GM12878 (cell line): Measurements from ENCODE around the gene CLIC5. TPM values are rescaled to one million over a fixed set of nuclear protein-coding genes. Genes with fewer than 3 reads are reported as not detected.
A peak's percentile ranks its signal among the peaks of the same experiment; 100 is the strongest.

Source experiments
- ATAC-seq: fragments of 200-7000 bp; cut with Tn5 transposase; 3 replicates; pipeline ENCODE4 v1.9.1; 2020; ENCODE audit warnings: mild to moderate bottlenecking, moderate library complexity
- BruUV-seq: library from RNA; stranded (reverse); fragments of 400-500 nt; replicated peaks from 2 replicates; lab custom pipeline; 2021; lab: Mats Ljungman, UMichigan
- CTCF ChIA-PET: fragments of 300-600 bp; sonication (Branson Sonifier 250); formaldehyde crosslinking; extraction: SDS; loops from one replicate; lab custom pipeline; 2021; ENCODE audit warnings: inconsistent platforms; lab: Yijun Ruan, JAX
- POLR2A ChIA-PET: fragments of 350-600 bp; formaldehyde crosslinking; extraction: SDS; loops from one replicate; lab custom pipeline; 2021; ENCODE audit warnings: inconsistent platforms; lab: Charles Lee
- RAD21 ChIA-PET: fragments of 300-600 bp; sonication (Branson Sonifier 250); formaldehyde crosslinking; loops from one replicate; lab custom pipeline; 2023; ENCODE audit warnings: antibody characterized with exemption; ENCODE audit not compliant: unreplicated experiment; lab: Charles Lee
- SMC1A ChIA-PET: fragments of 300-600 bp; sonication (Branson Sonifier 250); formaldehyde crosslinking; loops from one replicate; lab custom pipeline; 2023; ENCODE audit not compliant: unreplicated experiment, uncharacterized antibody; lab: Charles Lee
- DNase-seq: peaks from one replicate; pipeline ENCODE4 v3.0.0-alpha.2; 2011; ENCODE audit warnings: low read depth, low spot score
- FAIRE-seq: peaks from 3 replicates; lab custom pipeline; 2011; peaks lifted over from hg19 to GRCh38; lab: Jason Lieb, UNC
- H2AFZ ChIP-seq: 2 replicates; pipeline ENCODE4 v1.6.0; 2011; ENCODE audit warnings: low read depth, low read length, control low read depth; ENCODE audit not compliant: control insufficient read depth
- H3K27ac ChIP-seq: 2 replicates; pipeline ENCODE4 v1.5.1; 2011; ENCODE audit warnings: control low read depth; ENCODE audit not compliant: control insufficient read depth, insufficient read depth
- H3K27me3 ChIP-seq, 2 experiments: replicated peaks in 1 of 2; 2 replicates each; pipeline versions ENCODE4 v1.6.0 to v1.6.1; 2011; ENCODE audit warnings: low read length in 1 of 2; ENCODE audit not compliant: control insufficient read depth in 2 of 2, insufficient read depth in 2 of 2
- H3K36me3 ChIP-seq, 2 experiments: 2 replicates each; pipeline ENCODE4 v1.5.1; 2011; ENCODE audit warnings: low read length in 1 of 2; ENCODE audit not compliant: control insufficient read depth in 2 of 2, insufficient read depth in 2 of 2
- H3K4me1 ChIP-seq: 2 replicates; pipeline ENCODE4 v1.6.1; 2011; ENCODE audit warnings: mild to moderate bottlenecking, low read length, moderate library complexity, mixed read lengths; ENCODE audit not compliant: control insufficient read depth, insufficient read depth
- H3K4me2 ChIP-seq: 2 replicates; pipeline ENCODE4 v1.6.0; 2011; ENCODE audit warnings: control low read depth; ENCODE audit not compliant: control insufficient read depth, insufficient read depth
- H3K4me3 ChIP-seq: fragments of 200-600 bp; sonication (generic); 2 replicates; pipeline ENCODE4 v1.5.1; 2016
- H3K79me2 ChIP-seq: 2 replicates; pipeline ENCODE4 v1.6.0; 2011; ENCODE audit warnings: low read length; ENCODE audit not compliant: control insufficient read depth, insufficient read depth
- H3K9ac ChIP-seq: 2 replicates; pipeline ENCODE4 v1.8.0; 2011; ENCODE audit warnings: low read length, control low read depth, mixed read lengths; ENCODE audit not compliant: control insufficient read depth, insufficient read depth
- H3K9me3 ChIP-seq: replicated peaks from 3 replicates; pipeline ENCODE4 v1.5.1; 2011; ENCODE audit warnings: mild to moderate bottlenecking, low read length; ENCODE audit not compliant: control insufficient read depth, insufficient read depth
- H4K20me1 ChIP-seq: 2 replicates; pipeline ENCODE4 v1.6.0; 2011; ENCODE audit not compliant: control insufficient read depth, insufficient read depth
- DPF2 ChIP-seq: fragments of 450-650 bp; IDR thresholded peaks from 2 replicates; pipeline ENCODE4 v1.6.1; 2017; ENCODE audit warnings: mild to moderate bottlenecking
- EZH2 ChIP-seq: IDR thresholded peaks from 2 replicates; pipeline ENCODE4 v1.6.1; 2012; ENCODE audit warnings: low read depth, mild to moderate bottlenecking, control low read depth, inconsistent platforms, low read length, borderline replicate concordance; ENCODE audit not compliant: control insufficient read depth
- IKZF1 ChIP-seq: fragments of 450-650 bp; conservative IDR thresholded peaks from 2 replicates; pipeline ENCODE4 v1.6.1; 2017; ENCODE audit warnings: antibody characterized with exemption, mild to moderate bottlenecking
- MEF2B ChIP-seq: fragments of 450-650 bp; IDR thresholded peaks from 2 replicates; pipeline ENCODE4 v1.6.1; 2018; ENCODE audit warnings: mild to moderate bottlenecking, moderate library complexity; ENCODE audit not compliant: partially characterized antibody, poor library complexity, severe bottlenecking
- MTA2 ChIP-seq: fragments of 450-650 bp; IDR thresholded peaks from 2 replicates; pipeline ENCODE4 v1.6.1; 2016; ENCODE audit warnings: low read depth, mild to moderate bottlenecking, moderate library complexity
- NFYB ChIP-seq: IDR thresholded peaks from 2 replicates; pipeline ENCODE4 v1.6.1; 2011; ENCODE audit warnings: low read depth, mild to moderate bottlenecking, low read length, improper control_type of control experiment, moderate library complexity; ENCODE audit not compliant: insufficient read depth
- NR2F1 ChIP-seq: fragments of 450-650 bp; conservative IDR thresholded peaks from 2 replicates; pipeline ENCODE4 v1.6.1; 2017; ENCODE audit warnings: mild to moderate bottlenecking
- PBX3 ChIP-seq: IDR thresholded peaks from 2 replicates; pipeline ENCODE4 v1.6.1; 2011; ENCODE audit warnings: mild to moderate bottlenecking, low read depth, low read length, moderate library complexity; ENCODE audit not compliant: insufficient replicate concordance
- POLR2A ChIP-seq: IDR thresholded peaks from 2 replicates; pipeline ENCODE4 v1.6.1; 2011; ENCODE audit warnings: low read depth, mild to moderate bottlenecking, low read length
- SRF ChIP-seq, 2 experiments: IDR thresholded peaks; 2 replicates each; pipeline ENCODE4 v1.6.1; 2011; ENCODE audit warnings: low read depth in 2 of 2, low read length in 2 of 2, mild to moderate bottlenecking in 1 of 2, moderate library complexity in 1 of 2
- ZNF687 ChIP-seq: fragments of 450-650 bp; IDR thresholded peaks from 2 replicates; pipeline ENCODE4 v1.6.1; 2017; ENCODE audit warnings: mild to moderate bottlenecking, moderate library complexity
- ZSCAN29 ChIP-seq: fragments of 450-650 bp; IDR thresholded peaks from 2 replicates; pipeline ENCODE4 v1.6.1; 2017; ENCODE audit warnings: mild to moderate bottlenecking, moderate library complexity
- WGBS: methylation state at CpG from one replicate; pipeline ENCODE4 v1.1.6; 2016; ENCODE audit warnings: low lambda C conversion rate; ENCODE audit not compliant: insufficient replicate concordance, insufficient coverage; ENCODE audit errors: missing lambda C conversion rate; 5-methylcytosine and 5-hydroxymethylcytosine counted together
- in situ Hi-C: fragments of 300-500 bp; cut with MboI; formaldehyde crosslinking; loops from 9 replicates; pipeline ENCODE4 v1.14.3; 2018; ENCODE audit warnings: mixed read lengths
- intact Hi-C: fragments of 100-400 bp; cut with micrococcal nuclease; formaldehyde crosslinking; loops from one replicate; pipeline ENCODE4 v1.14.2; 2022; ENCODE audit not compliant: unreplicated experiment
- polyA plus RNA-seq, 11 experiments: library from polyadenylated mRNA; depleted of rRNA in 4 of 11; unstranded in 6 of 11; stranded (reverse) in 5 of 11; fragments of >200 nt; fragmentation: Nextera tagmentation in 4 of 11; fragmentation: Illumina TruSeq in 1 of 11; extraction: Ambion mirVana in 4 of 11; extraction: Trizol in 1 of 11; gene quantifications; 1 replicate in 1 of 11; 2 replicates in 10 of 11; pipeline versions ENCODE4 v1.2.1 to v1.2.3, GENCODE V29; 2011 to 2016; ENCODE audit warnings: inconsistent platforms in 2 of 11, missing spikeins in 2 of 11, low read depth in 1 of 11
- total RNA-seq, 4 experiments: library from RNA; depleted of rRNA in 3 of 4; stranded (reverse); fragments of >200 nt in 3 of 4; fragmentation: Illumina TruSeq in 1 of 4; extraction: Trizol in 1 of 4; gene quantifications; 2 replicates each; pipeline versions ENCODE4 v1.2.1 to v1.2.3, GENCODE V29; 2013 to 2021

CLIC5 gene
- total and polyA plus RNA-seq, 10 of the 15 experiments (the other 5 are each of a cell fraction or from before 2014, with no cell fraction given): 0.01 to 0.08 (median 0.02) TPM; not detected in 7

GRCh38 chr6:45877970-45878590, 137.6 kb downstream of the CLIC5 start:
- POLR2A ChIA-PET: no interaction called here
- intact Hi-C loops (no loop called here), in situ Hi-C loops (no loop called here)
- no peak for FAIRE-seq
- CTCF ChIA-PET: interaction anchor here (0.6 kb wide), 1 partner anchor 44 kb away, joined by 3 read pairs; no protein-coding TSS in a partner anchor
- H3K4me2 ChIP-seq: no peak overlapping the region
- TF ChIP-seq SRF (IDR thresholded peaks at IDR 0.05; ENCODE audit: low read depth in 2 of 2, low read length in 2 of 2) (no peak), MEF2B (peak; percentile 62), IKZF1 (peak; percentile 52; the same call in 1 of the 2 replicates), ZSCAN29 (no peak), NR2F1 (0 out of 2 replicates have a peak, but pooled peaks have one; percentile 13), DPF2 (0 out of 2 replicates have a peak, but pooled peaks have one; percentile 35), MTA2 (peak; percentile 59; the same call in 1 of the 2 replicates)
- H3K9me3 ChIP-seq: no peaks in the 10 kb centered on the region
- DNase-seq: no peak
- 1% methylated on average over 5 of the region's 5 CpGs for WGBS
- ATAC-seq: no peak
- H3K27ac ChIP-seq: no peak overlapping the region
- BruUV-seq: no TSS peak
- RAD21 ChIA-PET: no interaction called here
- H3K4me1 ChIP-seq: no peaks in the 10 kb centered on the region
- H2AFZ ChIP-seq: no peak overlapping the region
- SMC1A ChIA-PET: no interaction called here
- no peaks in the 10 kb centered on the region for H3K36me3 ChIP-seq
- H3K4me3 ChIP-seq: no peak overlapping the region
- H3K9ac ChIP-seq: no peak overlapping the region
- no peaks in the 10 kb centered on the region for H4K20me1 ChIP-seq
- no peaks in the 10 kb centered on the region for H3K27me3 ChIP-seq
- H3K79me2 ChIP-seq: no peaks in the 10 kb centered on the region

DNA sequence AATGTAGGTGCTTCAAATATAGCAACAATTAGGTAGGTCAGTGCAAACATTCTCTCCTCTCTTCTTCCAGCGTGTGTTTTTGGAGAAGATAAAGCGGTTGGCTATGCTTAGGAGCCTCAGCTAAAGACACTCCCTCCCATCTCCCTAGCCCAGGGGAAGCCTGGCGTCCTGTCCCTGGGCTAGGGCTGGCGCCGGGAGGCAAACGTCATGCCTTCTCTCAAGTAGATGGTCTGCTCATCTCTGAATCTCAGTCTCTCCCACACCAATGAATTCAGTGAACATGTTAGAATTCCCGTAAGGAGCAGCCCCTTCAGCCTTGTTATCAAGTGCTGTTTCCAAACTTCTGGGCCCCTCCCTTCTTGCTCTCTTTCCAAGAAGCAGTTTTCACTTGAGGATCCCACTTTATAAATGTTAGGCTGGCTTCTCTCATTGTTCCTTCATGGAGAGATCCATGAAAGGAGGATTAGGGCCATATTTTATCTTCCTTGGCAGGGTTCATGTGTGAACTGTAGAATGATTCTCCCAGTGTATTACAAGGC, 142.8 kb downstream of the CLIC5 start:
- FAIRE-seq (no peak), ATAC-seq (no peak), DNase-seq (no peak)
- no peaks in the 10 kb centered on the region for H4K20me1 ChIP-seq
- H3K79me2 ChIP-seq: no peaks in the 10 kb centered on the region
- H3K4me2 ChIP-seq: no peak overlapping the region
- ChIA-PET SMC1A (no interaction called here), RAD21 (no interaction called here), CTCF (no interaction called here), POLR2A (no interaction called here)
- no peaks in the 10 kb centered on the region for H3K36me3 ChIP-seq
- H3K9me3 ChIP-seq: no peaks in the 10 kb centered on the region
- H3K9ac ChIP-seq: no peak overlapping the region
- no peaks in the 10 kb centered on the region for H3K4me1 ChIP-seq
- intact Hi-C loops (no loop called here), in situ Hi-C loops (no loop called here)
- no peak overlapping the region for H2AFZ ChIP-seq
- WGBS: 29% methylated on average over 7 of the region's 7 CpGs
- BruUV-seq: no TSS peak
- H3K27me3 ChIP-seq: peaks cover 0 to 2% of the 10 kb centered on the region in 2 experiments; a peak in 2 of 4 replicates
- no peak overlapping the region for H3K27ac ChIP-seq
- H3K4me3 ChIP-seq: no peak overlapping the region
- no peak for TF ChIP-seq MEF2B
- no peak for TF ChIP-seq PBX3
- TF ChIP-seq ZNF687: no peak
- TF ChIP-seq EZH2: no peak
- no peak for TF ChIP-seq NFYB
- TF ChIP-seq POLR2A: no peak
